NCI-H2029 (cell line): Measurements from ENCODE around the gene BCAT1.
"Not testable (repeated sequence)": the region's sequence is repeated elsewhere in the genome, so short reads cannot be mapped to it uniquely, and the experiment has no call there.

Experiments
- DNase-seq: peaks from one replicate; lab custom pipeline; 2025; lab: John Stamatoyannopoulos, UW

BCAT1 gene

GRCh38 chr12:24814379-24815113, 134.4 kb downstream of the BCAT1 start:
- DNase-seq = no peak

- DNase-seq = no peak
Observed at GRCh38 chr12:24810378-24810777, 138.5 kb downstream of the BCAT1 start.

- DNase-seq = not testable (repeated sequence)
Observed at GRCh38 chr12:24809306-24809705, 139.6 kb downstream of the BCAT1 start.

GRCh38 chr12:24808651-24809050, 140.2 kb downstream of the BCAT1 start:
- DNase-seq = no peak

GRCh38 chr12:24806386-24806785, 142.5 kb downstream of the BCAT1 start:
- no peak for DNase-seq

- no peak for DNase-seq
Observed at GRCh38 chr12:24803430-24804245, 145.3 kb downstream of the BCAT1 start.

- DNase-seq = no peak
Observed at GRCh38 chr12:24798335-24798734, 150.6 kb downstream of the BCAT1 start.

GRCh38 chr12:24797901-24798300, 151.0 kb downstream of the BCAT1 start:
- no peak for DNase-seq

GRCh38 chr12:24796876-24797275, 152.0 kb downstream of the BCAT1 start:
- no peak for DNase-seq

GRCh38 chr12:24795699-24796347, 153.1 kb downstream of the BCAT1 start:
- no peak for DNase-seq

- DNase-seq = no peak
Observed at GRCh38 chr12:24791622-24792021, 157.3 kb downstream of the BCAT1 start.

- DNase-seq = no peak
Observed at GRCh38 chr12:24788886-24789285, 160.0 kb downstream of the BCAT1 start.

- no peak for DNase-seq
Observed at GRCh38 chr12:24780697-24781368, 168.1 kb downstream of the BCAT1 start.

- DNase-seq = no peak
Observed at GRCh38 chr12:24778486-24779304, 170.2 kb downstream of the BCAT1 start.

GRCh38 chr12:24777359-24777758, 171.5 kb downstream of the BCAT1 start:
- no peak for DNase-seq

GRCh38 chr12:24776861-24777260, 172.0 kb downstream of the BCAT1 start:
- DNase-seq = no peak

- no peak for DNase-seq
Observed at GRCh38 chr12:24775073-24775472, 173.8 kb downstream of the BCAT1 start.

GRCh38 chr12:24773996-24774395, 174.9 kb downstream of the BCAT1 start:
- DNase-seq = no peak

- no peak for DNase-seq
Observed at GRCh38 chr12:24772813-24773212, 176.1 kb downstream of the BCAT1 start.

GRCh38 chr12:24770821-24771220, 178.1 kb downstream of the BCAT1 start:
- DNase-seq = no peak

- no peak for DNase-seq
Observed at GRCh38 chr12:24770334-24770733, 178.6 kb downstream of the BCAT1 start.
